Aorta (tissue), 5 donors: ENCODE results near the gene MTIF3. TPM values are rescaled to one million over a fixed set of nuclear protein-coding genes. Genes with fewer than 3 reads are reported as not detected.

ENCODE experiments used
- ATAC-seq: fragments of 200-7000 bp; cut with Tn5 transposase; one replicate; pipeline ENCODE4 v1.9.1; 2022; ENCODE audit warnings: moderate library complexity; ENCODE audit not compliant: low FRiP score
- DNase-seq, 2 donors: peaks; one replicate each; pipeline ENCODE4 v3.0.0-alpha.2; 2020
- H3K27ac ChIP-seq, 2 donors: one replicate each; pipeline ENCODE4 v1.5.1; 2013; ENCODE audit warnings: low read length in 2 of 2, mild to moderate bottlenecking in 2 of 2, moderate library complexity in 2 of 2, control low read depth in 1 of 2, inconsistent platforms in 1 of 2, low read depth in 1 of 2
- H3K27me3 ChIP-seq, 2 donors: one replicate each; pipeline ENCODE4 v1.6.1; 2013; ENCODE audit warnings: control low read depth in 1 of 2, low read length in 1 of 2, mild to moderate bottlenecking in 1 of 2, moderate library complexity in 1 of 2; ENCODE audit not compliant: insufficient read depth in 2 of 2, control insufficient read depth in 1 of 2
- H3K36me3 ChIP-seq, 2 donors: one replicate each; pipeline ENCODE4 v1.6.1; 2013; ENCODE audit warnings: control low read depth in 1 of 2, low read length in 1 of 2, mild to moderate bottlenecking in 1 of 2; ENCODE audit not compliant: insufficient read depth in 2 of 2, control insufficient read depth in 1 of 2
- H3K4me1 ChIP-seq, 2 donors: one replicate each; pipeline ENCODE4 v1.6.1; 2013; ENCODE audit warnings: low read length in 2 of 2, control low read depth in 1 of 2, mild to moderate bottlenecking in 1 of 2, moderate library complexity in 1 of 2; ENCODE audit not compliant: insufficient read depth in 2 of 2, control insufficient read depth in 1 of 2
- H3K4me3 ChIP-seq, 2 donors: one replicate each; pipeline ENCODE4 v1.5.1; 2013; ENCODE audit warnings: low read length in 2 of 2, control low read depth in 1 of 2, mild to moderate bottlenecking in 1 of 2
- H3K9me3 ChIP-seq: one replicate; pipeline ENCODE4 v1.6.1; 2013; ENCODE audit warnings: mild to moderate bottlenecking, low read length; ENCODE audit not compliant: control insufficient read depth
- WGBS, 2 donors: extraction: QIAGEN DNeasy Blood & Tissue Kit; methylation state at CpG; one replicate each; pipeline ENCODE4 v1.1.7; 2013; 5-methylcytosine and 5-hydroxymethylcytosine counted together
- intact Hi-C, 2 donors: fragments of 100-400 bp; cut with DNase I; formaldehyde crosslinking; loops; one replicate each; pipeline versions ENCODE4 v1.14.2 to v1.15.0; 2022
- polyA plus RNA-seq, 2 donors: library from polyadenylated mRNA; stranded (reverse); fragments of 200-250 nt; gene quantifications; one replicate each; pipeline ENCODE4 v1.2.3, GENCODE V29; 2013
- total RNA-seq, 2 donors: library from RNA; stranded (reverse); fragmentation: NEBNext Ultra II Directional; extraction: Animal tissue kit (Norgen Biotek cat#: 25700); gene quantifications; one replicate each; pipeline ENCODE4 v1.2.1, GENCODE V29; 2021
- donor health status: healthy with polysubstance abuse.
- donor health status: Bipolar disorder and iron deficiency.
- donor health status: DM: no; HTN: no; CAD: no.
- donor health status: DM: no; HTN: no; CAD: no.
- donor health status: DM: yes; HTN: yes; CAD: no.

MTIF3 gene
- total and polyA plus RNA-seq, 4 donors: 26.8 to 80.0 (median 61.2) TPM

- no peaks in the 10 kb centered on the region for H3K36me3 ChIP-seq
- H3K27ac ChIP-seq: no peak overlapping the region
- no peak for ATAC-seq
- DNase-seq: no peak
- H3K4me1 ChIP-seq: no peaks in the 10 kb centered on the region
- no peak overlapping the region for H3K4me3 ChIP-seq
- WGBS, 2 donors: 86 to 90% methylated on average over 11 of the region's 11 CpGs
- peaks cover 3% of the 10 kb centered on the region for H3K9me3 ChIP-seq
- intact Hi-C loops: no loop called here
- H3K27me3 ChIP-seq: no peaks in the 10 kb centered on the region
These were observed 33.1 kb upstream of the MTIF3 start for GRCh38 chr13:27483421-27483820.

DNA sequence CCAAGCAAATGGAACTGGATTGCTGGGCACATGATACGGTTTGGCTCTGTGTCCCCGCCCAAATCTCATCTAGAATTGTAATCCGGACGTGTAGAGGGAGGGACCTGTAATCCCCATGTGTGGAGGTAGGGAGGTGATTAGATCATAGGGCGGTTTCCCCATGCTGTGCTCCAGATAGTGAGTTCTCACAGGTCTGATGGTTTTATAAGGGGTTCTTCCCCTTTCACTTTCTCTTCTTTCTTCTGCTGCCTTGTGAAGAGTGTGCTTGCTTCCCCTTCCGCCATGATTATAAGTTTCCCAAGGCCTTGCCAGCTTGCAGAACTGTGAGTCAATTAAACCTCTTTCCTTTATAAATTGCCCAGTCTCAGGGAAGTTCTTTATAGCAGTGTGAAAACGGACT, 32.6 kb upstream of the MTIF3 start:
- intact Hi-C loops: no loop called here
- DNase-seq: no peak
- H3K9me3 ChIP-seq: peaks cover 3% of the 10 kb centered on the region
- H3K27me3 ChIP-seq: no peaks in the 10 kb centered on the region
- no peaks in the 10 kb centered on the region for H3K36me3 ChIP-seq
- no peak for ATAC-seq
- WGBS, 2 donors: 80 to 82% methylated on average over 7 of the region's 7 CpGs
- no peak overlapping the region for H3K27ac ChIP-seq
- no peak overlapping the region for H3K4me3 ChIP-seq
- no peaks in the 10 kb centered on the region for H3K4me1 ChIP-seq

DNA sequence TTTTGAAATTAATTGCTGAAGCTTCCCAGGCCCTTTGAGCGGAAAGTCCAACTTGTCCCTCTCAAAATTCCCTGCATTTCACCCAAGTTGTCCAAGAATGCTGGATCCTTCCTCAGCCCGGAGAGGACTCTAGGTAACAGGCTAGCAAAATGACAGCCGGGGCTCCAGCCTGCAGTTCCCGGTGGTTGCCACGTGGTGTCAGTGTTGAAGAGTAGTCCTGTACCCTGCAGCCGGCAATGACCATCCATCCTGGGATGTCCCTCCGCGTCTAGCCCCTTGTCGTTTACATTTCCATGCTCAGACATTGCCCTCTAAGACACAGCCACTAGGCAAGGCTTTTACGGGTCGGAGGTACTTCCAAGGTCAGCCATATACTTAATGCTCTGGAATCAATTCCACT, 31.4 kb upstream of the MTIF3 start:
- ATAC-seq (no peak), DNase-seq (peak in 1 of 2 donors; percentile 53)
- Histone ChIP-seq H3K27ac (no peak overlapping the region), H3K4me3 (no peak overlapping the region), H3K27me3 (no peaks in the 10 kb centered on the region), H3K9me3 (peaks cover 3% of the 10 kb centered on the region), H3K4me1 (no peaks in the 10 kb centered on the region), H3K36me3 (no peaks in the 10 kb centered on the region)
- intact Hi-C loops: no loop called here
- WGBS, 2 donors: 11 to 13% methylated on average over 11 of the region's 11 CpGs

GRCh38 chr13:27476943-27477703, 26.8 kb upstream of the MTIF3 start:
- no peaks in the 10 kb centered on the region for H3K36me3 ChIP-seq
- no peaks in the 10 kb centered on the region for H3K27me3 ChIP-seq
- H3K27ac ChIP-seq: no peak overlapping the region
- H3K4me3 ChIP-seq: no peak overlapping the region
- peaks cover 3% of the 10 kb centered on the region for H3K9me3 ChIP-seq
- WGBS, 2 donors: 32 to 36% methylated on average over 10 of the region's 10 CpGs
- no peaks in the 10 kb centered on the region for H3K4me1 ChIP-seq
- no peak for ATAC-seq
- intact Hi-C loops: no loop called here
- no peak for DNase-seq

GRCh38 chr13:27474751-27475268, 24.4 kb upstream of the MTIF3 start:
- no peaks in the 10 kb centered on the region for H3K9me3 ChIP-seq
- no peak overlapping the region for H3K4me3 ChIP-seq
- H3K27ac ChIP-seq: no peak overlapping the region
- DNase-seq (no peak), ATAC-seq (no peak)
- no peaks in the 10 kb centered on the region for H3K4me1 ChIP-seq
- WGBS, 2 donors: 90 to 92% methylated on average over 13 of the region's 13 CpGs
- no peaks in the 10 kb centered on the region for H3K27me3 ChIP-seq
- no peaks in the 10 kb centered on the region for H3K36me3 ChIP-seq
- intact Hi-C loops: no loop called here

GRCh38 chr13:27472941-27473340, 22.6 kb upstream of the MTIF3 start:
- H3K27me3 ChIP-seq: no peaks in the 10 kb centered on the region
- H3K4me3 ChIP-seq: no peak overlapping the region
- no peaks in the 10 kb centered on the region for H3K36me3 ChIP-seq
- 90 to 91% methylated on average over 3 of the region's 3 CpGs for WGBS, 2 donors
- no peaks in the 10 kb centered on the region for H3K9me3 ChIP-seq
- H3K27ac ChIP-seq: no peak overlapping the region
- H3K4me1 ChIP-seq: no peaks in the 10 kb centered on the region
- intact Hi-C loops: no loop called here
- ATAC-seq (no peak), DNase-seq (no peak)

GRCh38 chr13:27472441-27472840, 22.1 kb upstream of the MTIF3 start:
- Histone ChIP-seq H3K9me3 (no peaks in the 10 kb centered on the region), H3K4me1 (no peaks in the 10 kb centered on the region), H3K27me3 (no peaks in the 10 kb centered on the region), H3K27ac (no peak overlapping the region), H3K36me3 (no peaks in the 10 kb centered on the region), H3K4me3 (no peak overlapping the region)
- WGBS, 2 donors: 83 to 91% methylated on average over 2 of the region's 2 CpGs
- DNase-seq (no peak), ATAC-seq (no peak)
- intact Hi-C loops: no loop called here

DNA sequence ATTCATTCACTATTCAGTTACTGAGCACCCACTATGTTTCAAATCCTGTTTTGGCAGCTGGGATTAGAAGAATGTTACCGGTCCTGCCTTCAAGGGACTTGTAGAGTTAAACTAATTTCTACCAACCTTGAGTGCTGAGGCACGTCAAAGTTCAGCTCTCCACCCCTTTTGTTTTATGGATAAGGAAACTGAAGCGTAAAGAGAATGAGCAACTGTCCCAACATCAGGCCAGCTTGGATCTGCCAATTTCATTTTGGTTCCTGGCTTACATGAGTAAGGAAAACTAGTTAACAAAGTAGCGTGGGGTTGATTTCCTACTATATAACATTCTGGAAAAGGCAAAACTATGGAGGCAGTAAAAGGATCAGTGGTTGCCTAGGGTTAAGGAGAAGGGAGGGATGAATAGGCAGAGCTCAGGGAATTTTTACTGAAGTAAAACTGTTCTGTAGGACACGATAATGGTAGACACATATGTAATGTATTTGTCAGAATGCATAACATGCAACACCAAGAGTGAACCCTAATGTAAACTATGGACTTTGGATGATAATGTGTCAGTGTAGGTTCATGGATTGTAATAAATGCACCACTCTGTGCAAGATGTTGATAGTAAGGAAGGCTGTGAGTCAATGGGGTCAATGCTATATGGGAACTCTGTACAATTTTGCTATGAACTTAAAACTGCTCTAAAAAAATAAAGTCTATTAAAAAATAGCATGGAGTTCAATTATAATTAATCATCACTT, 19.9 kb upstream of the MTIF3 start:
- 76 to 77% methylated on average over 5 of the region's 5 CpGs for WGBS, 2 donors
- no peak for ATAC-seq
- DNase-seq: no peak
- Histone ChIP-seq H3K27ac (no peak overlapping the region), H3K36me3 (no peaks in the 10 kb centered on the region), H3K9me3 (no peaks in the 10 kb centered on the region), H3K27me3 (no peaks in the 10 kb centered on the region), H3K4me3 (no peak overlapping the region), H3K4me1 (no peaks in the 10 kb centered on the region)
- intact Hi-C loops: no loop called here

GRCh38 chr13:27466513-27466912, 16.1 kb upstream of the MTIF3 start:
- WGBS, 2 donors: 18 to 22% methylated on average over 3 of the region's 3 CpGs
- ATAC-seq: no peak

More at GRCh38 chr13:27466513-27466912, 16.1 kb upstream of the MTIF3 start:
- no peaks in the 10 kb centered on the region for H3K36me3 ChIP-seq
- intact Hi-C loops: no loop called here
- H3K4me3 ChIP-seq: no peak overlapping the region
- no peak for DNase-seq
- H3K27ac ChIP-seq: no peak overlapping the region
- H3K27me3 ChIP-seq: no peaks in the 10 kb centered on the region
- H3K4me1 ChIP-seq: no peaks in the 10 kb centered on the region
- H3K9me3 ChIP-seq: no peaks in the 10 kb centered on the region
